Right lobe of liver (tissue), 4 donors: Measurements from ENCODE around the gene SEMA4D.

Experiments
- POLR2A ChIP-seq: fragments of 450-650 bp; IDR thresholded peaks from one replicate; pipeline ENCODE4 v1.6.1; 2017; ENCODE audit warnings: antibody characterized with exemption, mild to moderate bottlenecking
- TF ChIP-seq, protein P1 (sequence below), 4 donors: fragments of 200-600 bp in 3 of 4; fragments of 450-650 bp in 1 of 4; IDR thresholded peaks; one replicate each; pipeline versions ENCODE4 v1.5.1 to v1.8.0; 2016 to 2022; ENCODE audit warnings: antibody characterized with exemption in 4 of 4, mild to moderate bottlenecking in 2 of 4
- donor health status: DM: no; HTN: no; CAD: no.
- donor health status: DM: no; HTN: no; CAD: no.
- donor health status: DM: no; HTN: yes; CAD: no.

DNA sequence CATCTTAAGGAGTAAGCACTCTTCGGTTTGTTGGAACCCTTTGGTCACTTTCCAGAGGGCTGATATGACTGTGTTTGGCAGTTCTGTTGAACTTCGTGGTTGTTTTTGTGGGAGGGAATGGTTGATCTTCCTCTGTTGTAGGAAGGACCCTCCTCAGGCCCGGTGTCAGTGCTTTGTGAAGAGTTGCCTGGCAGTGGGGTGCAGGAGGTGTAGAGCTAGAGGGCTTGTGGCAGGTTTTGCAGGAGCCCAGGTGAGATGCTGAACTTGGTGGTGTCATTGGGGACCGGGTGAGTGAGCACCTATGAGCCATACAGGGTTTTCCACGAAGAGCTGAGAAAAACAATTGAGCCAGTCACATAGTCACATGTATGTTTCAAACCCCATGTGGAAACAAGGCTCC, 152.4 kb downstream of the SEMA4D start:
- TF ChIP-seq, protein P1, sequence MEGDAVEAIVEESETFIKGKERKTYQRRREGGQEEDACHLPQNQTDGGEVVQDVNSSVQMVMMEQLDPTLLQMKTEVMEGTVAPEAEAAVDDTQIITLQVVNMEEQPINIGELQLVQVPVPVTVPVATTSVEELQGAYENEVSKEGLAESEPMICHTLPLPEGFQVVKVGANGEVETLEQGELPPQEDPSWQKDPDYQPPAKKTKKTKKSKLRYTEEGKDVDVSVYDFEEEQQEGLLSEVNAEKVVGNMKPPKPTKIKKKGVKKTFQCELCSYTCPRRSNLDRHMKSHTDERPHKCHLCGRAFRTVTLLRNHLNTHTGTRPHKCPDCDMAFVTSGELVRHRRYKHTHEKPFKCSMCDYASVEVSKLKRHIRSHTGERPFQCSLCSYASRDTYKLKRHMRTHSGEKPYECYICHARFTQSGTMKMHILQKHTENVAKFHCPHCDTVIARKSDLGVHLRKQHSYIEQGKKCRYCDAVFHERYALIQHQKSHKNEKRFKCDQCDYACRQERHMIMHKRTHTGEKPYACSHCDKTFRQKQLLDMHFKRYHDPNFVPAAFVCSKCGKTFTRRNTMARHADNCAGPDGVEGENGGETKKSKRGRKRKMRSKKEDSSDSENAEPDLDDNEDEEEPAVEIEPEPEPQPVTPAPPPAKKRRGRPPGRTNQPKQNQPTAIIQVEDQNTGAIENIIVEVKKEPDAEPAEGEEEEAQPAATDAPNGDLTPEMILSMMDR (IDR thresholded peaks at IDR 0.05), result no peak
- no peak for TF ChIP-seq POLR2A
